Endothelial cell of umbilical vein (primary cell): Measurements from ENCODE around the gene MLH1. TPM values are rescaled to one million over a fixed set of nuclear protein-coding genes. Genes with fewer than 3 reads are reported as not detected.

Experiments used
- BruUV-seq: library from RNA; stranded (reverse); fragments of 400-500 nt; replicated peaks from 2 replicates; lab custom pipeline; 2021; lab: Mats Ljungman, UMichigan
- CTCF ChIA-PET: fragments of 300-600, 350-600 bp; sonication (Branson Sonifier 250); formaldehyde crosslinking; loops from one replicate; lab custom pipeline; 2021; ENCODE audit warnings: antibody characterized with exemption, inconsistent platforms; lab: Charles Lee
- POLR2A ChIA-PET: fragments of 300-600, 350-600 bp; sonication (Branson Sonifier 250); formaldehyde crosslinking; loops from one replicate; lab custom pipeline; 2021; ENCODE audit warnings: antibody characterized with exemption, inconsistent platforms; lab: Charles Lee
- DNase-seq: peaks from one replicate; pipeline ENCODE4 v3.0.0-alpha.2; 2011; ENCODE audit warnings: low read depth, low spot score
- FAIRE-seq: peaks from 2 replicates; lab custom pipeline; 2011; peaks lifted over from hg19 to GRCh38; lab: Jason Lieb, UNC
- H2AFZ ChIP-seq: 2 replicates; pipeline ENCODE4 v1.6.0; 2012; ENCODE audit warnings: low read depth, low read length, control low read depth, inconsistent platforms
- H3K27ac ChIP-seq: 2 replicates; pipeline ENCODE4 v1.5.1; 2011; ENCODE audit warnings: low read depth, mild to moderate bottlenecking, control low read depth, low read length, moderate library complexity; ENCODE audit not compliant: insufficient read depth
- H3K27me3 ChIP-seq, 2 experiments: 2 replicates each; pipeline versions ENCODE4 v1.6.0 to v1.6.1; 2011; ENCODE audit warnings: low read length in 2 of 2, mixed read lengths in 1 of 2; ENCODE audit not compliant: control insufficient read depth in 2 of 2, insufficient read depth in 2 of 2
- H3K36me3 ChIP-seq, 2 experiments: 2 replicates in 1 of 2; 3 replicates in 1 of 2; pipeline ENCODE4 v1.5.1; 2011; ENCODE audit warnings: low read length in 2 of 2, mild to moderate bottlenecking in 1 of 2, moderate library complexity in 1 of 2; ENCODE audit not compliant: control insufficient read depth in 2 of 2, insufficient read depth in 2 of 2; ENCODE audit errors: extremely low read depth in 1 of 2
- H3K4me1 ChIP-seq: 3 replicates; pipeline ENCODE4 v1.5.1; 2011; ENCODE audit warnings: mild to moderate bottlenecking, low read length; ENCODE audit not compliant: control insufficient read depth, insufficient read depth; ENCODE audit errors: extremely low read depth
- H3K4me2 ChIP-seq: 2 replicates; pipeline ENCODE4 v1.6.1; 2011; ENCODE audit warnings: low read length, control low read depth, mixed read lengths; ENCODE audit not compliant: insufficient read depth
- H3K4me3 ChIP-seq, 3 experiments: fragments of 200-600 bp in 1 of 3; sonication (generic), shearing (Covaris generic) in 1 of 3; replicated peaks in 1 of 3; 2 replicates each; pipeline ENCODE4 v1.5.1; 2011 to 2016; ENCODE audit warnings: control low read depth in 3 of 3, low read length in 3 of 3, mild to moderate bottlenecking in 2 of 3, inconsistent platforms in 1 of 3, low read depth in 1 of 3, moderate library complexity in 1 of 3; ENCODE audit not compliant: insufficient read depth in 1 of 3
- H3K79me2 ChIP-seq: 2 replicates; pipeline ENCODE4 v1.6.0; 2012; ENCODE audit warnings: low read length, inconsistent platforms; ENCODE audit not compliant: control insufficient read depth, insufficient read depth
- H3K9ac ChIP-seq: replicated peaks from 2 replicates; pipeline ENCODE3; 2011; ENCODE audit warnings: low read length, control low read depth; ENCODE audit not compliant: insufficient read depth; ENCODE audit errors: extremely low read depth
- H3K9me1 ChIP-seq: replicated peaks from 3 replicates; pipeline ENCODE4 v1.6.0; 2011; ENCODE audit warnings: mild to moderate bottlenecking, low read length; ENCODE audit not compliant: control insufficient read depth, insufficient read depth; ENCODE audit errors: extremely low read depth
- H3K9me3 ChIP-seq: replicated peaks from 2 replicates; pipeline ENCODE4 v1.5.1; 2012; ENCODE audit warnings: low read length, inconsistent platforms; ENCODE audit not compliant: control insufficient read depth, insufficient read depth
- H4K20me1 ChIP-seq: replicated peaks from 2 replicates; pipeline ENCODE3; 2011; ENCODE audit warnings: mild to moderate bottlenecking, low read length; ENCODE audit not compliant: control insufficient read depth, insufficient read depth; ENCODE audit errors: extremely low read depth
- EZH2 ChIP-seq: IDR thresholded peaks from 2 replicates; pipeline ENCODE4 v1.6.1; 2012; ENCODE audit warnings: borderline replicate concordance, low read depth, mild to moderate bottlenecking, moderate library complexity, low read length, inconsistent platforms; ENCODE audit not compliant: severe bottlenecking
- FOS ChIP-seq: IDR thresholded peaks from 2 replicates; pipeline ENCODE4 v1.6.1; 2011; ENCODE audit warnings: mild to moderate bottlenecking, low read length, moderate library complexity, borderline replicate concordance; ENCODE audit not compliant: insufficient read depth
- MAX ChIP-seq: IDR thresholded peaks from 2 replicates; pipeline ENCODE4 v1.6.1; 2011; ENCODE audit not compliant: insufficient read depth, insufficient read length
- MYC ChIP-seq: IDR thresholded peaks from one replicate; pipeline ENCODE4 v1.6.1; 2011; ENCODE audit warnings: mild to moderate bottlenecking, low read depth, low read length
- POLR2A ChIP-seq: IDR thresholded peaks from 2 replicates; pipeline ENCODE4 v1.6.1; 2012; ENCODE audit warnings: low read depth, mild to moderate bottlenecking, control low read depth, low read length
- dilution Hi-C: fragments of 300-500 bp; cut with MboI; formaldehyde crosslinking; loops from one replicate; pipeline ENCODE4 v1.15.0; 2019; ENCODE audit warnings: low sequenced_read_pairs; ENCODE audit not compliant: extremely low pct_ligation_motif_present
- intact Hi-C: fragments of 100-400 bp; cut with micrococcal nuclease; formaldehyde crosslinking; loops from one replicate; pipeline ENCODE4 v1.10.0; 2022
- polyA plus RNA-seq, 4 experiments: library from polyadenylated mRNA; depleted of rRNA in 3 of 4; stranded (reverse) in 3 of 4; unstranded in 1 of 4; fragments of >200 nt; gene quantifications; 2 replicates each; pipeline versions ENCODE4 v1.2.1 to v1.2.3, GENCODE V29; 2011 to 2012; ENCODE audit warnings: missing spikeins in 1 of 4
- total RNA-seq: library from RNA; stranded (reverse); gene quantifications from 2 replicates; pipeline ENCODE4 v1.2.3, GENCODE V29; 2021
- TF ChIP-seq, protein P1 (sequence below), 2 donors: IDR thresholded peaks; 1 replicate in 1 of 2; 2 replicates in 1 of 2; pipeline ENCODE4 v1.5.1; 2011; ENCODE audit warnings: low read length in 2 of 2, mild to moderate bottlenecking in 2 of 2, moderate library complexity in 2 of 2, control low read depth in 1 of 2, inconsistent platforms in 1 of 2, low read depth in 1 of 2; ENCODE audit not compliant: insufficient read depth in 1 of 2; ENCODE audit errors: extremely low read depth in 1 of 2

The MLH1 gene
- total and polyA plus RNA-seq, 2 donors (not counting 3 experiments of a cell fraction or from before 2014, with no cell fraction given): 22.2 to 32.9 TPM

- TF ChIP-seq, protein P1, sequence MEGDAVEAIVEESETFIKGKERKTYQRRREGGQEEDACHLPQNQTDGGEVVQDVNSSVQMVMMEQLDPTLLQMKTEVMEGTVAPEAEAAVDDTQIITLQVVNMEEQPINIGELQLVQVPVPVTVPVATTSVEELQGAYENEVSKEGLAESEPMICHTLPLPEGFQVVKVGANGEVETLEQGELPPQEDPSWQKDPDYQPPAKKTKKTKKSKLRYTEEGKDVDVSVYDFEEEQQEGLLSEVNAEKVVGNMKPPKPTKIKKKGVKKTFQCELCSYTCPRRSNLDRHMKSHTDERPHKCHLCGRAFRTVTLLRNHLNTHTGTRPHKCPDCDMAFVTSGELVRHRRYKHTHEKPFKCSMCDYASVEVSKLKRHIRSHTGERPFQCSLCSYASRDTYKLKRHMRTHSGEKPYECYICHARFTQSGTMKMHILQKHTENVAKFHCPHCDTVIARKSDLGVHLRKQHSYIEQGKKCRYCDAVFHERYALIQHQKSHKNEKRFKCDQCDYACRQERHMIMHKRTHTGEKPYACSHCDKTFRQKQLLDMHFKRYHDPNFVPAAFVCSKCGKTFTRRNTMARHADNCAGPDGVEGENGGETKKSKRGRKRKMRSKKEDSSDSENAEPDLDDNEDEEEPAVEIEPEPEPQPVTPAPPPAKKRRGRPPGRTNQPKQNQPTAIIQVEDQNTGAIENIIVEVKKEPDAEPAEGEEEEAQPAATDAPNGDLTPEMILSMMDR (IDR thresholded peaks at IDR 0.05; ENCODE audit: extremely low read depth in 1 of 2, insufficient read depth in 1 of 2, low read depth in 1 of 2, low read length in 2 of 2): peak; percentile 11 to 32
- TF ChIP-seq EZH2: no peak
- dilution Hi-C loops: no loop called here
- no peaks in the 10 kb centered on the region for H3K9me1 ChIP-seq
- peak; percentile 46 for DNase-seq
- BruUV-seq: no TSS peak
- ChIA-PET POLR2A (interaction anchor here (0.6 kb wide), 1 partner anchor 36 kb away, joined by 9 read pairs; no protein-coding TSS in a partner anchor), CTCF (interaction anchor here (0.7 to 7.6 kb wide), 29 partner anchors 9 to 284 kb away, joined by 3 to 141 read pairs (median 5); partner anchors contain the start of gene EPM2AIP1)
- no peak overlapping the region for H3K4me2 ChIP-seq
- H3K79me2 ChIP-seq: no peaks in the 10 kb centered on the region
- H3K4me1 ChIP-seq: no peaks in the 10 kb centered on the region
- no peak overlapping the region for H2AFZ ChIP-seq
- H3K9me3 ChIP-seq: no peaks in the 10 kb centered on the region
- intact Hi-C loops: loop anchor here (1.0 kb wide), 1 partner anchor 189 kb away; no protein-coding TSS in a partner anchor
- no peak overlapping the region for H3K9ac ChIP-seq
- no peaks in the 10 kb centered on the region for H3K27me3 ChIP-seq
- no peak overlapping the region for H3K27ac ChIP-seq
- no peak overlapping the region for H3K4me3 ChIP-seq
- peak; percentile 35 for FAIRE-seq
- peaks cover 18% of the 10 kb centered on the region in 2 experiments for H3K36me3 ChIP-seq
- H4K20me1 ChIP-seq: no peaks in the 10 kb centered on the region
These were observed 30.8 kb downstream of the MLH1 start for GRCh38 chr3:37024092-37024491.

DNA sequence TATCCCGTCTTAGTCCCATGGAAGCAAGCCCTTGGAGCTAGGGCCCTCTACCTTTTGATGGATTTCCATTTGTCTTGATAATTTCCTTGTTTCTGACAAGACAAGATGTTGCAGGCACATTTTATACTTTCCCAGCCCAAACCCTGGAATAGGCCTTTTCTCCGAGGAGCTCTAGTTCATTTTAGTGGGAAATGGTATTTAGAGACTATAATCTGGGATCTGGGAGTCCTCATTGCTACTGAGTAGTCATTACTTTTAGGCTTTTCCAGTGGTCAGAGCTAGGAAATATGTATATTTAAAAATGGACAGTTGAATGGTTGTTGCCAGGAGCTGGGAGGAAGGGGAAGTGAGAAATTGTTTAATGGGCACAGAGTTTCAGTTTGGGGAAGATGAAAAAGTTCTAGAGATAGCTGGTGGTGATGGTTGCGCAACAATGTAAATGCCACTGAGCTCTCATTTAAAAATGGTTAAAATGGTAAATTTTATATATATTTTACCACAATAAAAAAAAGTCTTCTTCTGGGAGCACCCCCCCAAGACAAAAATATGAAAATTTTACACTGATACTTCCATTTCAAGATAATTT lies 31.6 kb downstream of the MLH1 start:
- peaks cover 18 to 21% of the 10 kb centered on the region in 2 experiments for H3K36me3 ChIP-seq
- H3K4me1 ChIP-seq: no peaks in the 10 kb centered on the region
- BruUV-seq: no TSS peak
- FAIRE-seq: no peak
- dilution Hi-C loops (no loop called here), intact Hi-C loops (loop anchor here (1.0 kb wide), 1 partner anchor 188 kb away; no protein-coding TSS in a partner anchor)
- H3K4me3 ChIP-seq: no peak overlapping the region
- ChIA-PET CTCF (interaction anchor here (0.7 to 7.6 kb wide), 27 partner anchors 9 to 283 kb away, joined by 3 to 141 read pairs (median 5); partner anchors contain the start of gene EPM2AIP1), POLR2A (interaction anchor here (0.6 kb wide), 1 partner anchor 36 kb away, joined by 9 read pairs; no protein-coding TSS in a partner anchor)
- H3K9ac ChIP-seq: no peak overlapping the region
- H4K20me1 ChIP-seq: no peaks in the 10 kb centered on the region
- TF ChIP-seq FOS: no peak
- TF ChIP-seq MYC: no peak
- no peak for TF ChIP-seq POLR2A
- no peak for TF ChIP-seq MAX
- DNase-seq: no peak
- H3K9me1 ChIP-seq: no peaks in the 10 kb centered on the region
- no peak overlapping the region for H2AFZ ChIP-seq
- H3K27me3 ChIP-seq: no peaks in the 10 kb centered on the region
- no peak overlapping the region for H3K27ac ChIP-seq
- no peaks in the 10 kb centered on the region for H3K79me2 ChIP-seq
- H3K9me3 ChIP-seq: no peaks in the 10 kb centered on the region
- no peak overlapping the region for H3K4me2 ChIP-seq
